H1 (cell line): Measurements from ENCODE around the gene PPP4R4. TPM values are rescaled to one million over a fixed set of nuclear protein-coding genes. Genes with fewer than 3 reads are reported as not detected.

Source experiments
- CTCF ChIA-PET: fragments of 300-600 bp; sonication (Branson Sonifier 250); formaldehyde crosslinking; loops from one replicate; lab custom pipeline; 2021; ENCODE audit not compliant: partially characterized antibody; lab: Charles Lee
- POLR2A ChIA-PET: fragments of 300-600 bp; sonication (Branson Sonifier 250); formaldehyde crosslinking; loops from one replicate; lab custom pipeline; 2021; ENCODE audit warnings: inconsistent platforms; ENCODE audit not compliant: partially characterized antibody; lab: Charles Lee
- DNase-seq, 2 experiments: peaks; one replicate each; pipeline versions ENCODE4 v3.0.0 to v3.0.0-alpha.2; 2010 to 2022; ENCODE audit warnings: low spot score in 2 of 2, low read depth in 1 of 2, mixed read lengths in 1 of 2
- FAIRE-seq: peaks from 2 replicates; lab custom pipeline; 2011; peaks lifted over from hg19 to GRCh38; lab: Jason Lieb, UNC
- H2AFZ ChIP-seq: 2 replicates; pipeline ENCODE4 v1.8.1; 2012; ENCODE audit warnings: low read length, inconsistent platforms
- H2AK5ac ChIP-seq: 2 replicates; pipeline ENCODE4 v1.6.1; 2013; ENCODE audit warnings: low read depth, low read length
- H2BK120ac ChIP-seq: replicated peaks from 2 replicates; pipeline ENCODE3; 2013; ENCODE audit warnings: low read depth, low read length, inconsistent platforms
- H2BK12ac ChIP-seq: 2 replicates; pipeline ENCODE4 v1.6.1; 2013; ENCODE audit warnings: low read depth, low read length
- H2BK15ac ChIP-seq: 2 replicates; pipeline ENCODE4 v1.6.1; 2013; ENCODE audit warnings: low read length
- H2BK20ac ChIP-seq: 2 replicates; pipeline ENCODE4 v1.6.1; 2013; ENCODE audit warnings: low read length
- H2BK5ac ChIP-seq: 2 replicates; pipeline ENCODE4 v1.6.1; 2013; ENCODE audit warnings: low read depth, low read length
- H3K14ac ChIP-seq: 2 replicates; pipeline ENCODE4 v1.6.1; 2013; ENCODE audit warnings: inconsistent platforms; ENCODE audit not compliant: insufficient read length
- H3K18ac ChIP-seq: 2 replicates; pipeline ENCODE4 v1.6.1; 2013; ENCODE audit warnings: low read length; ENCODE audit errors: extremely low read depth
- H3K23ac ChIP-seq: 2 replicates; pipeline ENCODE4 v1.6.1; 2013; ENCODE audit warnings: inconsistent platforms; ENCODE audit not compliant: insufficient read length
- H3K23me2 ChIP-seq: 2 replicates; pipeline ENCODE4 v1.6.1; 2013; ENCODE audit warnings: low read depth, low read length
- H3K27ac ChIP-seq: 2 replicates; pipeline ENCODE4 v1.6.1; 2011; ENCODE audit warnings: low read depth, low read length, inconsistent platforms
- H3K27me3 ChIP-seq, 4 experiments: replicated peaks in 1 of 4; 1 replicate in 1 of 4; 2 replicates in 3 of 4; pipeline versions ENCODE4 v1.6.1 to v1.8.1; 2011 to 2013; ENCODE audit warnings: low read length in 3 of 4, mild to moderate bottlenecking in 3 of 4, inconsistent platforms in 2 of 4, mixed read lengths in 2 of 4, moderate library complexity in 1 of 4; ENCODE audit not compliant: control insufficient read depth in 3 of 4, insufficient read depth in 3 of 4; ENCODE audit errors: extremely low read depth in 1 of 4
- H3K36me3 ChIP-seq, 4 experiments: 2 replicates each; pipeline versions ENCODE4 v1.6.1 to v1.8.1; 2011 to 2013; ENCODE audit warnings: mild to moderate bottlenecking in 4 of 4, low read length in 3 of 4, moderate library complexity in 2 of 4, control low read depth in 1 of 4, inconsistent platforms in 1 of 4; ENCODE audit not compliant: insufficient read depth in 4 of 4, control insufficient read depth in 2 of 4
- H3K4ac ChIP-seq: replicated peaks from 2 replicates; pipeline ENCODE3; 2013; ENCODE audit warnings: low read length, low read depth, mixed read lengths, inconsistent platforms; ENCODE audit not compliant: insufficient read length
- H3K4me1 ChIP-seq, 4 experiments: replicated peaks in 1 of 4; 1 replicate in 1 of 4; 2 replicates in 3 of 4; pipeline versions ENCODE4 v1.6.1 to v1.8.1; 2011 to 2013; ENCODE audit warnings: low read length in 3 of 4, inconsistent platforms in 2 of 4, mixed read lengths in 1 of 4; ENCODE audit not compliant: insufficient read depth in 4 of 4, control insufficient read depth in 3 of 4
- H3K4me2 ChIP-seq, 2 experiments: 2 replicates each; pipeline versions ENCODE4 v1.6.1 to v1.8.1; 2011 to 2013; ENCODE audit warnings: low read depth in 2 of 2, low read length in 2 of 2, control low read depth in 1 of 2, inconsistent platforms in 1 of 2, mild to moderate bottlenecking in 1 of 2; ENCODE audit not compliant: insufficient read depth in 1 of 2
- H3K4me3 ChIP-seq, 4 experiments: fragments of 200-600, 300-600 bp in 1 of 4; sonication (generic), shearing (Covaris generic), sonication (Bioruptor Twin) in 1 of 4; 2 replicates each; pipeline versions ENCODE4 v1.5.1 to v1.8.1; 2011 to 2016; ENCODE audit warnings: low read length in 4 of 4, low read depth in 3 of 4, control low read depth in 2 of 4, inconsistent platforms in 2 of 4, mild to moderate bottlenecking in 2 of 4, mixed read lengths in 1 of 4, moderate library complexity in 1 of 4; ENCODE audit not compliant: insufficient read depth in 2 of 4; ENCODE audit errors: extremely low read depth in 1 of 4
- H3K56ac ChIP-seq: replicated peaks from 2 replicates; pipeline ENCODE3; 2013; ENCODE audit warnings: low read depth, mild to moderate bottlenecking, mixed read lengths, low read length, inconsistent platforms; ENCODE audit not compliant: insufficient read length
- H3K79me1 ChIP-seq: 2 replicates; pipeline ENCODE4 v1.6.1; 2013; ENCODE audit warnings: low read depth, low read length, control low read depth
- H3K79me2 ChIP-seq, 2 experiments: 2 replicates each; pipeline versions ENCODE4 v1.6.1 to v1.8.1; 2012 to 2013; ENCODE audit warnings: low read length in 2 of 2, mild to moderate bottlenecking in 2 of 2, inconsistent platforms in 1 of 2; ENCODE audit not compliant: insufficient read depth in 2 of 2, control insufficient read depth in 1 of 2
- H3K9ac ChIP-seq, 4 experiments: replicated peaks in 1 of 4; 1 replicate in 1 of 4; 2 replicates in 3 of 4; pipeline versions ENCODE4 v1.6.1 to v1.8.1; 2011 to 2013; ENCODE audit warnings: low read depth in 3 of 4, low read length in 3 of 4, control low read depth in 2 of 4, mild to moderate bottlenecking in 2 of 4, moderate library complexity in 2 of 4, inconsistent platforms in 1 of 4; ENCODE audit errors: extremely low read depth in 1 of 4
- H3K9me3 ChIP-seq, 2 experiments: 2 replicates each; pipeline versions ENCODE4 v1.6.1 to v1.8.1; 2012 to 2013; ENCODE audit warnings: mild to moderate bottlenecking in 2 of 2, moderate library complexity in 2 of 2, control low read depth in 1 of 2, inconsistent platforms in 1 of 2, low read depth in 1 of 2, low read length in 1 of 2, mixed read lengths in 1 of 2; ENCODE audit not compliant: insufficient read depth in 2 of 2
- H4K20me1 ChIP-seq, 2 experiments: replicated peaks in 1 of 2; 2 replicates each; pipeline versions ENCODE3 to v1.8.1; 2011 to 2013; ENCODE audit warnings: inconsistent platforms in 2 of 2, low read length in 2 of 2, mild to moderate bottlenecking in 1 of 2; ENCODE audit not compliant: insufficient read depth in 2 of 2, control insufficient read depth in 1 of 2
- H4K5ac ChIP-seq: 2 replicates; pipeline ENCODE4 v1.6.1; 2013; ENCODE audit warnings: low read length, low read depth, mixed read lengths, inconsistent platforms; ENCODE audit not compliant: insufficient read length
- H4K8ac ChIP-seq: 2 replicates; pipeline ENCODE4 v1.8.0; 2013; ENCODE audit warnings: mild to moderate bottlenecking, moderate library complexity, low read length, inconsistent platforms; ENCODE audit not compliant: insufficient read depth; ENCODE audit errors: extremely low read depth
- H4K91ac ChIP-seq: replicated peaks from 2 replicates; pipeline ENCODE3; 2013; ENCODE audit warnings: low read length, mixed read lengths, inconsistent platforms; ENCODE audit not compliant: insufficient read length
- TBP ChIP-seq: IDR thresholded peaks from 2 replicates; pipeline ENCODE4 v1.6.1; 2011; ENCODE audit warnings: low read depth, low read length, improper control_type of control experiment
- polyA plus RNA-seq, 7 experiments: library from polyadenylated mRNA; depleted of rRNA in 3 of 7; stranded (reverse) in 5 of 7; unstranded in 2 of 7; fragments of >200 nt in 5 of 7; fragments of 200-250 nt in 2 of 7; gene quantifications; 1 replicate in 5 of 7; 2 replicates in 1 of 7; 4 replicates in 1 of 7; pipeline versions ENCODE4 v1.2.1 to v1.2.3, GENCODE V29; 2011 to 2013; ENCODE audit warnings: missing spikeins in 2 of 7, mixed read lengths in 2 of 7
- total RNA-seq: library from RNA; stranded (reverse); fragmentation: NEBNext Ultra II Directional; extraction: Animal tissue kit (Norgen Biotek cat#: 25700); gene quantifications from 2 replicates; pipeline ENCODE4 v1.2.1, GENCODE V29; 2021
- TF ChIP-seq, protein P1 (sequence below): IDR thresholded peaks from 2 replicates; pipeline ENCODE4 v1.6.1; 2011; ENCODE audit warnings: low read depth, mild to moderate bottlenecking, low read length; ENCODE audit not compliant: insufficient read depth

PPP4R4 gene
- total and polyA plus RNA-seq, 2 of the 8 experiments (the other 6 are each of a cell fraction or from before 2014, with no cell fraction given): 3.3 to 9.6 TPM

DNA sequence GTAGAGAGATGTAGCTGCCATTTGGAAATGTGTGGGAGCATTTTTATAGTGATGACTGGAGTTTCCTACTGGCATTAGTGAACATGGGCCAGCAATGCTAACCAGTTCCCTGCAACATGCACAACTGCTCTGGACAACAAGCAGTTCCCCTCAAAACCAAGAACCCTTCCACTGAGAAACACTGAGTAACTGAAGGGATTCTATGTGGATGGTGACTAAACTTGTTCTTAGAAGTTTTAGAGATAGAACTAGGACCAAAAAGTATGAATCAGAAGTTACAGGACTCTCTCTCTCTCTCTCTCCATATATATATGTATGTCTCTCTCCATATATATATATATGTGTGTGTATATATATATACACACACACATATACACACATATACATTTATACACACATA, 111.0 kb downstream of the PPP4R4 start:
- no peaks in the 10 kb centered on the region for H3K36me3 ChIP-seq
- no peaks in the 10 kb centered on the region for H3K23me2 ChIP-seq
- H2BK5ac ChIP-seq: no peak overlapping the region
- H3K9ac ChIP-seq: no peak overlapping the region
- ChIA-PET POLR2A (no interaction called here), CTCF (interaction anchor here (1.0 to 1.6 kb wide), 2 partner anchors 8 to 20 kb away, joined by 3 to 6 read pairs; partner anchors contain the start of gene SERPINA10)
- DNase-seq: no peak
- H3K56ac ChIP-seq: no peak overlapping the region
- no peak overlapping the region for H3K18ac ChIP-seq
- no peak overlapping the region for H4K5ac ChIP-seq
- H3K4me2 ChIP-seq: no peak overlapping the region
- no peak overlapping the region for H4K8ac ChIP-seq
- no peak overlapping the region for H2BK15ac ChIP-seq
- H2BK12ac ChIP-seq: no peak overlapping the region
- no peak overlapping the region for H2BK20ac ChIP-seq
- H3K4me1 ChIP-seq: peaks cover 0 to 4% (median 1%) of the 10 kb centered on the region in 4 experiments; a peak in 2 of 7 replicates
- no peak overlapping the region for H2AK5ac ChIP-seq
- H3K27me3 ChIP-seq: no peaks in the 10 kb centered on the region
- H3K14ac ChIP-seq: no peak overlapping the region
- H3K23ac ChIP-seq: no peak overlapping the region
- H4K20me1 ChIP-seq: no peaks in the 10 kb centered on the region
- no peak for FAIRE-seq
- H3K79me2 ChIP-seq: no peaks in the 10 kb centered on the region
- no peak overlapping the region for H2AFZ ChIP-seq
- H4K91ac ChIP-seq: no peak overlapping the region
- H3K4ac ChIP-seq: no peak overlapping the region
- H3K9me3 ChIP-seq: no peaks in the 10 kb centered on the region
- H3K27ac ChIP-seq: no peak overlapping the region
- H3K79me1 ChIP-seq: no peaks in the 10 kb centered on the region
- no peak overlapping the region for H3K4me3 ChIP-seq
- no peak overlapping the region for H2BK120ac ChIP-seq
- TF ChIP-seq, protein P1, sequence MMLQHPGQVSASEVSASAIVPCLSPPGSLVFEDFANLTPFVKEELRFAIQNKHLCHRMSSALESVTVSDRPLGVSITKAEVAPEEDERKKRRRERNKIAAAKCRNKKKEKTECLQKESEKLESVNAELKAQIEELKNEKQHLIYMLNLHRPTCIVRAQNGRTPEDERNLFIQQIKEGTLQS: no peak
- no peak for TF ChIP-seq TBP
